HG03060 (cell line): ENCODE measurements around the gene EREG.

Experiments
- ATAC-seq: cut with Tn5 transposase; IDR thresholded peaks from one replicate; pipeline ENCODE4 v1.9.1; 2021; ENCODE audit warnings: low read depth, moderate number of reproducible peaks; ENCODE audit not compliant: unreplicated experiment

Gene EREG

DNA sequence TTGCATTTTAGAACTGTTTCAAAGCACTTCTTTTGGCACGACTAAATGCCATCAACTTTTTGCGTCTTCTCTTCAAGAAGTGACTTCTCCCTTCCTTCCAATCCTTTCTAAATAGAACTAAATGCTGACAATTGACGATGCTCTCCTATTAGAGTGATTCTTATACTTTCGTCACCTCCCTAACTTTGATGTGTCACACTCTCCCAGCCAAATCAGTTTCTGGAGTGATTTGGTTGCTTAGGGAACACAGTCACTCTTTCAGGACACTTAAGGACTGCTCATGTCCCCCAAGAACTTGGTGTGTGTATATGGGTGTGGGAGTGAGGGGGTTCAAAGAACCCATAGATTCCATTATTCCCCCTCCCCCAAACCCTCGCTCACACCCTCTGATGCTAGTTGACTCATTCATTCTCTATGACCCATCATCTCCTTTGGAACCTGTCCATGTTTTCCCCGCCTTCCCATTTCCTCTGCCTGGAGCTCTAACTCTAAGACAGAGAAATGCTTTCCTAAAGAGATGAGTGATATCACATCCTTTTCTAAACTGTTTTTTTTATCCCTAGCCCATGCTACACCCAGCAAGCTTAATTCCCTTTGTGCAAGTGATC lies 53.2 kb downstream of the EREG start:
- ATAC-seq, result no peak

DNA sequence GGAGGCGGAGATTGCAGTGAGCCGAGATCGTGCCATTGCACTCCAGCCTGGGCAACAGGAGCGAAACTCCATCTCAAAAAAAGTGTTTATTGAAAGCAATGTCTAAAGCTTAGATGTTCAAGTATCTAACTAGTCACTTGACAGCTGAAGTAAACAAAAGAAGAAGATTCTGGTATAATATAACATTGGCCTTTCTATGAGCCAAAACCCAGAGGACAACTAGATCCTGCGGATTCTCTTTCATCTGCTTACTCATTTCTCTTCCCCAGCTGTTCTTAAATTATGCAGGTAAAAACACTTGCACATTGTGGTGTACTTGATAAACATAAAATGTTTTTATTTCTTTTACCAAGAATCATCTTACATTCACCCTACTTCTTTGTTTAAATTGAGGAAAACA lies 55.9 kb downstream of the EREG start:
- ATAC-seq, result no peak

DNA sequence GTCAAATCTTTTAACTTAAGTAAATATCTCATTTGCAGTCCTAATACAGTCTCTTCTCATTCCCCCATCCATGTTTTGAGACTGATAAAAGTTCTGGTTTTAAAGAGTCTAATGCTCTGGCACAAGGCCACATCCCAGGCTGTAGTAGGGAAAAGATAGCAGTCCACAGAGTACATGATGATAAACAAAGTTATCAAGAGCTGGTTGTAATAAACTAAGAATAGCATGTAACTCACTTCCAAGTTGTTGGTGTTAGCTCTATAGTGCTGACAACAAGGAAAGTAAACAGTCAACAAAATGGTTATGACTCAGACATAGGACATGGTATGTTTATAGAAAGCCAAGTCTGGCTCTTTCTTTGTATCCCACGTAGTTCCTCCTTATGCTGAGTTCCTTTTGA lies 58.2 kb downstream of the EREG start:
- no peak for ATAC-seq

GRCh38 chr4:74424111-74424510 lies 59.2 kb downstream of the EREG start:
- no peak for ATAC-seq

GRCh38 chr4:74426101-74426500 lies 61.2 kb downstream of the EREG start:
- no peak for ATAC-seq

- ATAC-seq, result no peak
These were observed 63.3 kb downstream of the EREG start for GRCh38 chr4:74428276-74428675.

DNA sequence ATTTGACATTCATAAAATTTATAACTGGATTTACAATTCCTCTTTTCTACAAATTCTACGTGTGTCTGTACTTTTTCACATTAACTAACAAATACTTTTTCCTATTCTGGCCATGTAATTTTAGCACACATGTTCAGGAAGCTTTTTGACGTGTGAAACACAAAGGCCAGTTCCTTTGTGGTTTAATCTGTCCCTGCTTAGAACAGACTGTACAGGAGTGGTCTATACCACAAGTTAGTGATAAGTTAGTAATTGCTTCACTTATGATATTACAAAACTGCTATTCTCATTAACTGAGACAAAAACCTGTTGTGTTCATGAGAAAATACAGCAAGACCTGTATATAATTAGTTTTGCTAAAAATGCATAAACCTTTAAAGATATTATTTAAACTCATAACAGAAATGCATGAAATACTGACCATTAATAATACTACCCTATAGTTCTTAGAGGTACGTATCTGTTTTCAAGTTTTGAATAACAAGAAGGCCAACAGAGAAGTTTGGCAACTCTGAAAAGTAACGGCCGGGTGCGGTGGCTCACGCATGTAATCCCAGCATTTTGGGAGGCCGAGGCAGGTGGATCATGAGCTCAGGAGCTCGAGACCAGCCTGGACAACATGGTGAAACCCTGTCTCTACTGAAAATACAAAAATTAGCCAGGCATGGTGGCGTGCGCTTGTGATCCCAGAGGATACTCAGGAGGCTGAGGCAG lies 66.3 kb downstream of the EREG start:
- peak; percentile 59 for ATAC-seq

DNA sequence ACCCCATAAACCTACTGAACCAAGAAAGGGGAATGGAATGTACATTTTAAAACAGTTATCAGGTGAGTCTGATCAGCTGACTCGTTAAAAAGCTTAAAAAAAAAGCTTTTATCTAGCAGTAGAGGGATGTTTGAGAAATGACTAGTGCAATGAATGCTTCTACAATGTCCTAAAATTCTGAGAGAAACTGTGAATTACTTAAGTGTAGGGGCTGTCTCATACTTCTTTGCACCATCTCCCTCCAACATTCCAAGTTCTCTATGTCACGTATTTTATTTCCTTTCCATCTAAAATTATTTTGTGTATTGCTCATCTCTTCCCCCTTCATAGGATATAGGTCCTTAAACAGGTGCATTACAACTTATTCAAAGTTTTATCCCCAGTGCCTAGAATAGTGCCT lies 68.1 kb downstream of the EREG start:
- ATAC-seq, result no peak

GRCh38 chr4:74433541-74434172 lies 68.7 kb downstream of the EREG start:
- no peak for ATAC-seq

GRCh38 chr4:74435296-74435695 lies 70.4 kb downstream of the EREG start:
- no peak for ATAC-seq

- ATAC-seq, result no peak
These were observed 72.9 kb downstream of the EREG start for GRCh38 chr4:74437866-74438265.
